ENCODE measurements around the gene COL4A6.

DNA sequence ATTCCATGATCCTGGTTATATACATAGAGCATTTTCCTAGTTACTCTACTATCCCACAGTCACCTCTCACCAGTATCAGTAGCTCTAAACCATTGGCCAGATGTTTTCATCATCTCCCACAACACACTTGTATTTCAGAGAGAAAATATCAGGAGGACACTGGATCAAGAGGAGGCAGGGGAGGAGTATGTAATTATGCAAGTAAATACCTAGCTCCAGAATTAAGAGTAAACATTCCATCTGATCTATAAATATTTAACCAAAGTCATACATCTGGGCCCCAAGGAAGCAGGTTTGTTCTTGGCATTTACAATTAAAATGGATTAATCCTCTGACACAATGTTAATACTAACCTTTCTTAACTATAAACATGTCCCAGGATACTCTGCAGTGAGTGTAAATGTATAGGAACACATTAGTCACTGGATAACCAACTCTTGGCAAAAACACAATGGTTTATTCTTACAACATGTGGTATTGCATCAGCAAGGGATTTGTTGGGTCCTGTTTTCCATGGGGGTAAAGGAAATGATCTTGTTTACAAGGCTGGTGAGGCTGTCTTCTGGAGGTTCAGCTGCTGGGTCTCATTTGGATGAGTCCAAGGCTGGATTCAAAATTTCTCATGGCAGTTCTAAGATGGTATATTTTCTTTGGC is 176.5 kb downstream of the COL4A6 start:
- TF ChIP-seq, protein P1, sequence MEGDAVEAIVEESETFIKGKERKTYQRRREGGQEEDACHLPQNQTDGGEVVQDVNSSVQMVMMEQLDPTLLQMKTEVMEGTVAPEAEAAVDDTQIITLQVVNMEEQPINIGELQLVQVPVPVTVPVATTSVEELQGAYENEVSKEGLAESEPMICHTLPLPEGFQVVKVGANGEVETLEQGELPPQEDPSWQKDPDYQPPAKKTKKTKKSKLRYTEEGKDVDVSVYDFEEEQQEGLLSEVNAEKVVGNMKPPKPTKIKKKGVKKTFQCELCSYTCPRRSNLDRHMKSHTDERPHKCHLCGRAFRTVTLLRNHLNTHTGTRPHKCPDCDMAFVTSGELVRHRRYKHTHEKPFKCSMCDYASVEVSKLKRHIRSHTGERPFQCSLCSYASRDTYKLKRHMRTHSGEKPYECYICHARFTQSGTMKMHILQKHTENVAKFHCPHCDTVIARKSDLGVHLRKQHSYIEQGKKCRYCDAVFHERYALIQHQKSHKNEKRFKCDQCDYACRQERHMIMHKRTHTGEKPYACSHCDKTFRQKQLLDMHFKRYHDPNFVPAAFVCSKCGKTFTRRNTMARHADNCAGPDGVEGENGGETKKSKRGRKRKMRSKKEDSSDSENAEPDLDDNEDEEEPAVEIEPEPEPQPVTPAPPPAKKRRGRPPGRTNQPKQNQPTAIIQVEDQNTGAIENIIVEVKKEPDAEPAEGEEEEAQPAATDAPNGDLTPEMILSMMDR (IDR thresholded peaks at IDR 0.05) = no peak
- no peak for TF ChIP-seq POLR2A (IDR thresholded peaks at IDR 0.05)

Measured in adrenal gland (tissue), 5 donors.